SU-DHL-6 (cell line): ENCODE measurements around the gene KCND3.
"Not testable (repeated sequence)": the region's sequence is repeated elsewhere in the genome, so short reads cannot be mapped to it uniquely, and the experiment has no call there.

Source experiments
- H2AFZ ChIP-seq: fragments of 200-600 bp; sonication (generic); 2 replicates; pipeline ENCODE4 v1.6.1; 2014; ENCODE audit warnings: low read depth, mild to moderate bottlenecking, moderate library complexity, mixed read lengths, antibody characterized with exemption, low read length; ENCODE audit not compliant: severe bottlenecking
- H3F3A ChIP-seq: fragments of 200-600 bp; shearing (Covaris generic); 2 replicates; pipeline ENCODE4 v1.6.0; 2016; ENCODE audit warnings: antibody characterized with exemption, mild to moderate bottlenecking; ENCODE audit not compliant: insufficient read depth
- H3K27ac ChIP-seq: fragments of 200-600 bp; sonication (generic); 2 replicates; pipeline ENCODE4 v1.5.1; 2016; ENCODE audit warnings: low read depth, mild to moderate bottlenecking, low read length, moderate library complexity, mixed read lengths
- H3K27me3 ChIP-seq: fragments of 200-600 bp; sonication (generic), shearing (Covaris generic); 2 replicates; pipeline ENCODE4 v1.6.0; 2014; ENCODE audit warnings: mild to moderate bottlenecking, low read length
- H3K36me3 ChIP-seq: fragments of 200-600 bp; sonication (generic); 2 replicates; pipeline ENCODE4 v1.6.1; 2014; ENCODE audit warnings: mild to moderate bottlenecking, low read length, mixed read lengths
- H3K4me2 ChIP-seq: fragments of 300-600, 200-600 bp; shearing (Covaris generic), sonication (generic); 2 replicates; pipeline ENCODE4 v1.6.0; 2014; ENCODE audit warnings: low read length, low read depth, mild to moderate bottlenecking; ENCODE audit not compliant: poor library complexity, severe bottlenecking
- H3K4me3 ChIP-seq: fragments of 200-600 bp; sonication (generic); 2 replicates; pipeline ENCODE4 v1.5.1; 2014; ENCODE audit warnings: antibody characterized with exemption, low read length, mild to moderate bottlenecking, mixed read lengths; ENCODE audit not compliant: insufficient read depth, poor library complexity, severe bottlenecking
- H3K79me2 ChIP-seq: fragments of 200-600 bp; sonication (generic); 2 replicates; pipeline ENCODE4 v1.6.1; 2014; ENCODE audit warnings: mild to moderate bottlenecking, low read length, moderate library complexity; ENCODE audit not compliant: insufficient read depth
- H3K9ac ChIP-seq: fragments of 200-600 bp; sonication (generic); 2 replicates; pipeline ENCODE4 v1.7.0; 2014; ENCODE audit warnings: mild to moderate bottlenecking, low read length
- H3K9me2 ChIP-seq: fragments of 200-600 bp; sonication (generic); replicated peaks from 2 replicates; pipeline ENCODE4 v1.6.1; 2014; ENCODE audit warnings: low read length; ENCODE audit not compliant: insufficient read depth
- H3K9me3 ChIP-seq: fragments of 200-600 bp; sonication (generic); 2 replicates; pipeline ENCODE4 v1.6.1; 2014; ENCODE audit warnings: low read length, mixed read lengths; ENCODE audit not compliant: insufficient read depth
- H4K20me1 ChIP-seq: fragments of 200-600 bp; sonication (generic); 2 replicates; pipeline ENCODE4 v1.6.1; 2014; ENCODE audit warnings: low read depth, mild to moderate bottlenecking, antibody characterized with exemption, low read length, moderate library complexity, mixed read lengths
- CTCF ChIP-seq: fragments of 200-600 bp; sonication (generic); IDR thresholded peaks from one replicate; pipeline ENCODE4 v1.5.1; 2017; ENCODE audit warnings: antibody characterized with exemption, mild to moderate bottlenecking, low read length, moderate library complexity; ENCODE audit not compliant: insufficient read depth, poor library complexity, severe bottlenecking
- EZH2phosphoT487 ChIP-seq: fragments of 200-600 bp; sonication (generic), shearing (Covaris generic); conservative IDR thresholded peaks from 2 replicates; pipeline ENCODE4 v1.6.1; 2018; ENCODE audit warnings: mild to moderate bottlenecking, antibody characterized with exemption, low read length, moderate library complexity, mixed read lengths

Gene KCND3

GRCh38 chr1:111802984-111803383, 186.5 kb downstream of the KCND3 start:
- no peak overlapping the region for H2AFZ ChIP-seq
- H4K20me1 ChIP-seq, result no peaks in the 10 kb centered on the region
- H3K27ac ChIP-seq, result no peak overlapping the region
- TF ChIP-seq CTCF (no peak), EZH2phosphoT487 (no peak)
- H3K9ac ChIP-seq, result no peak overlapping the region
- no peaks in the 10 kb centered on the region for H3F3A ChIP-seq
- H3K27me3 ChIP-seq, result no peaks in the 10 kb centered on the region
- no peaks in the 10 kb centered on the region for H3K9me2 ChIP-seq
- H3K4me3 ChIP-seq, result no peak overlapping the region
- no peak overlapping the region for H3K4me2 ChIP-seq
- H3K79me2 ChIP-seq, result no peaks in the 10 kb centered on the region
- no peaks in the 10 kb centered on the region for H3K36me3 ChIP-seq
- H3K9me3 ChIP-seq, result no peaks in the 10 kb centered on the region

DNA sequence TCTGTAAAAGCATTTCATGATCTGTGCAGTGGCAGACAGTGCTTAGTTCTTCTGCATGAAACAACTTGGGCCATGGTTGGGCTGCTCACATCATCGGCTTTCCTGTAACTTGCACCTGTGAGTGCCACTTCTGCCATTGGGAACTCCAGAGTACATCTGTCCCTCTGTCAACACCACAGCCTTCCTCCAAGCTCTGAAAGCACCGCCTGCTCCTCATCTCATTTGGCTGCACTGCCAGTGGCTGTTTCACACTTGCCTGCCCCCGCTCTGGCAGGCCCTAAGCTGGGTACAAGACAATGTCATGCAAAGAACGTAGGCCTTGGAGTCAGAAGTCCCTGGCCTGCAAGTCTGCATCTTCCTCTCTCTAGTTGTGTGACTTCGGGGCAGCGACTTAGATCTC, 187.4 kb downstream of the KCND3 start:
- no peak for TF ChIP-seq CTCF
- TF ChIP-seq EZH2phosphoT487, result no peak
- Histone ChIP-seq H2AFZ (no peak overlapping the region), H4K20me1 (no peaks in the 10 kb centered on the region), H3K4me3 (no peak overlapping the region), H3F3A (no peaks in the 10 kb centered on the region), H3K27me3 (no peaks in the 10 kb centered on the region), H3K4me2 (no peak overlapping the region), H3K9me2 (no peaks in the 10 kb centered on the region), H3K36me3 (no peaks in the 10 kb centered on the region), H3K79me2 (no peaks in the 10 kb centered on the region), H3K9me3 (no peaks in the 10 kb centered on the region), H3K9ac (no peak overlapping the region), H3K27ac (no peak overlapping the region)

GRCh38 chr1:111801071-111801850, 188.2 kb downstream of the KCND3 start:
- H3K27ac ChIP-seq, result no peak overlapping the region
- H3F3A ChIP-seq, result no peaks in the 10 kb centered on the region
- no peaks in the 10 kb centered on the region for H3K27me3 ChIP-seq
- H2AFZ ChIP-seq, result no peak overlapping the region
- no peaks in the 10 kb centered on the region for H3K36me3 ChIP-seq
- no peaks in the 10 kb centered on the region for H3K79me2 ChIP-seq
- no peak overlapping the region for H3K4me2 ChIP-seq
- no peaks in the 10 kb centered on the region for H3K9me2 ChIP-seq
- TF ChIP-seq CTCF (no peak), EZH2phosphoT487 (no peak)
- no peaks in the 10 kb centered on the region for H3K9me3 ChIP-seq
- H4K20me1 ChIP-seq, result no peaks in the 10 kb centered on the region
- H3K4me3 ChIP-seq, result no peak overlapping the region
- no peak overlapping the region for H3K9ac ChIP-seq

DNA sequence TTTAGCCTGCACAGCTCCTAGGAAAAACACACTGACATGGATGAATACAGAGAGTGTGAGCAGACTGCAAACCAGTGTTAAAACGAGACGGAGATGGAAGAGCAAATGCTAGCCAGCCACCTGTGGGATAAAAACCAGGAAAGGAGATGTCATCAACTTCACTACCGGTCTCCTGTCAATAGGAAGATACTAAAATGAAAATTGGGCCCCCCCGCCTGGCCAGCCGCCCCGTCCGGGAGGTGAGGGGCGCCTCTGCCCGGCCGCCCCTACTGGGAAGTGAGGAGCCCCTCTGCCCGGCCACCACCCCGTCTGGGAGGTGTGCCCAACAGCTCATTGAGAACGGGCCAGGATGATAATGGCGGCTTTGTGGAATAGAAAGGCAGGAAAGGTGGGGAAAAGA, 189.7 kb downstream of the KCND3 start:
- not testable (repeated sequence) for H2AFZ ChIP-seq, H3K27ac ChIP-seq, H3K9ac ChIP-seq, H4K20me1 ChIP-seq, H3K9me2 ChIP-seq, H3K27me3 ChIP-seq, H3K36me3 ChIP-seq, H3F3A ChIP-seq, H3K79me2 ChIP-seq, H3K4me3 ChIP-seq, H3K9me3 ChIP-seq, H3K4me2 ChIP-seq
